HG02588 (cell line): ENCODE results near the gene NUDT16L1.
"Not testable (repeated sequence)": the region's sequence is repeated elsewhere in the genome, so short reads cannot be mapped to it uniquely, and the experiment has no call there.

ENCODE experiments used
- ATAC-seq: cut with Tn5 transposase; IDR thresholded peaks from one replicate; pipeline ENCODE4 v1.9.1; 2021; ENCODE audit warnings: mild to moderate bottlenecking, moderate library complexity; ENCODE audit not compliant: unreplicated experiment

NUDT16L1 gene

GRCh38 chr16:4693296-4693955, at the start of gene NUDT16L1:
TSS of gene NUDT16L1 (plus strand) at chr16:4693562. CDS start at chr16:4693727, 165 bp downstream.
- ATAC-seq, result peak; percentile 92

GRCh38 chr16:4646773-4647643, 46.4 kb upstream of the NUDT16L1 start:
- no peak for ATAC-seq

- ATAC-seq, result no peak
Measured at GRCh38 chr16:4647644-4647980, 45.8 kb upstream of the NUDT16L1 start.

- no peak for ATAC-seq
Measured at GRCh38 chr16:4648917-4649316, 44.4 kb upstream of the NUDT16L1 start.

DNA sequence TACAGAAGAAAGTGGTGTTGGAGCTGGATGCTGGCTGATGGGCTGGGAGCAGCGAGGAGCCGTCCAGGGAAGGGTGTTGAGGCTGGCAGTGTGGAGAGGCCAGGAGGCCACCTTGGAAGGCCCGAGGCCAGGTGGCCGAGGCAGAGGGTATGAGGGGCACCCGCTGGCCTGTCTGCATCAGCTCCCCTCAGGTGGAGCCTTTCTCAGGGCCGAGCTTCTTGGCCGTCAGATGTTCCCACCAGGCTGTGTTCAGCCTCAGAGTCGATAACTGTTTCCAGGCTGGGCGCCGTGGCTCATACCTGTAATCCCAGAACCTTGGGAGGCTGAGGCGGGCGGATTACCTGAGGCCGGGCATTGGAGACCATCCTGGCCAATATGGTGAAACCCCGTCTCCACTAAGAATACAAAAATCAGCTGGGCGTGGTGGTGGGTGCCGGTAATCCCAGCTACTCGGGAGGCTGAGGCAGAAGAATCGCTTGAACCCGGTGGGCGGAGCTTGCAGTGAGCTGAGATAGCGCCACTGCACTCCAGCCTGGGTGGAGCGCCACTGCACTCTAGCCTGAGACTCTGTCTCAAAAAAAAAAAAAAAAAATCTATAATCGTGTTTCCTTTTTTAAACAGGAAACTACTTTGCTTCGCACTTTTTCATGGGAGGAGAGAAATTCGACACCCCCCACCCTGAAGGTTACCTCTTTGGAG, 43.5 kb upstream of the NUDT16L1 start:
- no peak for ATAC-seq

- ATAC-seq, result not testable (repeated sequence)
Measured at GRCh38 chr16:4650443-4651074, 42.8 kb upstream of the NUDT16L1 start.

GRCh38 chr16:4651827-4652226, 41.5 kb upstream of the NUDT16L1 start:
- ATAC-seq, result no peak

GRCh38 chr16:4652561-4652960, 40.8 kb upstream of the NUDT16L1 start:
- no peak for ATAC-seq

DNA sequence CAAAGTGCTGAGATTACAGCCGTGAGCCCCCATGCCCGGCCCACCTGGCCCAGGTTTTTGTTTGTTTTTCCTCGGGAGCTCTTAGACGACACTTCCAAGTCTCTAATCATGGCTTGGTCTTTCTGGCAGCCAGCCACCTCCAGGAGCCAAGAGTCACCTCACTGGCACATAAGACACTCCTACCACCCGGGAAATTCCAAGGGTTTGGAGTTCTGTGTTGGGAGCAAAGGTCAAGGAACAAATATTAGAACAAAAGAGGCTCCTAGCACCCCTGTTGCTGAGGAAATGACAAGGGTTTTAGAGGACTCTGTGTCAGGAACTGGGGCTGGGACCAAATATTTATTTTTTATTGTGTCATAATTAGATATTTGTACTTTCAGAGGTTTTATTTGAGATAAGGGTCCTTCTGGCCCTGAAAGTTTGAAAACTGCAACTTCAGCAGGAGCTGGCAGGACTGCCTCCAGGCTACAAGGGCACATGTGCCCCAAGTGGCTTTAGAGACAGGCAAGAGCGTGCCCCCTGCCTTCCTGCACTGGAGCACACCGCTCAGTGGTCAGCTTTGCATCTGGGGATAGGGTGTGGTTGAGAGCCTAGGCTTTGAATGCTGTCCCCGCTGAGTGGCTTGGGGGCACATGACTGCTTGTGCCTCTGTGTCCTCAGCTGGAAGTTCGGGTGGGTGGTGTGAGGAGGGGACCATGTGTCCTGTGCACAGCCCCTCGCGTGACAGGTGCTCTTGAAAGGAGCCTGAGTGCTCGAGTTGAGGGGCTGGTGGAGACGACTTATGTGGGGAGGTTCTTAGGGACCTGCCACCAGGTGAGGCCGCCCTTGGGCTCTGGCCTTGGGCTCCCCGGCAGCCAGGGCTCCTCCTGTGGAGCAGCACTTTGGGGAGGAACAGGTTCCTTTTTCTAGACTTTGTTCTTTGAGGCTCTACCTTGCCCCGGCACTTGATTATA, 39.1 kb upstream of the NUDT16L1 start:
- no peak for ATAC-seq

DNA sequence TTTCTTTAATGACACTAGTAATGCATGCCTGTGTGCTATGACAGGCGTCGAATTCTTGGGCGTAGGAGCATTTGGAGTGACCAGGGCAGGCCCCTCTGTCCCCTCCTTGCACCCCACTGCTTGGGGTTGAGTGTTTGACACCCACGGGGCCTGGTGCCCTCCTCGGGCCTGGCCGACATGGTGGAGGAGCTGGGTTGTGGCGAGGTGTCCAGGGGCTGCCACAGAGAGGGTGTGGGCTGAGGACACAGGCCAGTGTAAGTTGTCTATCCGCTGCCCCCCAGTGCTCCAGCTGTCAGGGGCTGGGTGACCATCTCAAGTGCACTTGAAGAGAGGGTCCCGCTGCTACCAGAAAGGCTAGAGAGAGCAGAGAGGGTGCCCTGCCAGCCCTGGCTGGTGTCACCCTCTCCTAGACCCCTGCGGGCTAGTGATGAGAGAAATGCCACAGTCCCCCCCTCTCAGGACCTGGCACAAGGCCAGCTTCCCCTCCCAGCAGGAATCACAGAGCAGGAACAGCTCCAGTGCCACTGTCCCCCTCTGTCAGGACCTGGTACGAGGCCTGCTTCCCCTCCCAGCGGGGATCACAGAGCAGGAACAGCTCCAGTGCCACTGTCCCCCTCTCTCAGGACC, 38.3 kb upstream of the NUDT16L1 start:
- ATAC-seq, result no peak

DNA sequence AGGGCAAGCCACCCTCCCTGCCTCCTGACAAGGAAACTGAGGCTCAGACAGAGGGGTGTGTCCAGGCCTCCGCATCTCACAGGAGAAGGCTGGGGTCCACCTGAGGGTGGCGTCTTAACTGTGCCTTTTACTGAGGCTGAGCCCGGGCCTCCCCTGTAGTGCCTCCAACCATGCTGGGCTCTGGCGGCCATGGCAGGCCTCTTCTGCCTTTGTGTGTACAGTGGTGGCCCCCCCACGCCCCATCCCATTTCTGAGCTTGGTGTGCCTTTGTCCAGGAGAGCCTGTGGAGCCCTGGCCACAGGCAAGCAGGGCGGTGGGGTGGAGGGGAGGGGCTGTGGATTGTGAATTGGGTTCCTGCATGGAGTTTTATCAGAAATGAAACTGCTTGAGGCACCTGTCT, 37.6 kb upstream of the NUDT16L1 start:
- no peak for ATAC-seq

- no peak for ATAC-seq
Measured at GRCh38 chr16:4656221-4656620, 37.1 kb upstream of the NUDT16L1 start.

DNA sequence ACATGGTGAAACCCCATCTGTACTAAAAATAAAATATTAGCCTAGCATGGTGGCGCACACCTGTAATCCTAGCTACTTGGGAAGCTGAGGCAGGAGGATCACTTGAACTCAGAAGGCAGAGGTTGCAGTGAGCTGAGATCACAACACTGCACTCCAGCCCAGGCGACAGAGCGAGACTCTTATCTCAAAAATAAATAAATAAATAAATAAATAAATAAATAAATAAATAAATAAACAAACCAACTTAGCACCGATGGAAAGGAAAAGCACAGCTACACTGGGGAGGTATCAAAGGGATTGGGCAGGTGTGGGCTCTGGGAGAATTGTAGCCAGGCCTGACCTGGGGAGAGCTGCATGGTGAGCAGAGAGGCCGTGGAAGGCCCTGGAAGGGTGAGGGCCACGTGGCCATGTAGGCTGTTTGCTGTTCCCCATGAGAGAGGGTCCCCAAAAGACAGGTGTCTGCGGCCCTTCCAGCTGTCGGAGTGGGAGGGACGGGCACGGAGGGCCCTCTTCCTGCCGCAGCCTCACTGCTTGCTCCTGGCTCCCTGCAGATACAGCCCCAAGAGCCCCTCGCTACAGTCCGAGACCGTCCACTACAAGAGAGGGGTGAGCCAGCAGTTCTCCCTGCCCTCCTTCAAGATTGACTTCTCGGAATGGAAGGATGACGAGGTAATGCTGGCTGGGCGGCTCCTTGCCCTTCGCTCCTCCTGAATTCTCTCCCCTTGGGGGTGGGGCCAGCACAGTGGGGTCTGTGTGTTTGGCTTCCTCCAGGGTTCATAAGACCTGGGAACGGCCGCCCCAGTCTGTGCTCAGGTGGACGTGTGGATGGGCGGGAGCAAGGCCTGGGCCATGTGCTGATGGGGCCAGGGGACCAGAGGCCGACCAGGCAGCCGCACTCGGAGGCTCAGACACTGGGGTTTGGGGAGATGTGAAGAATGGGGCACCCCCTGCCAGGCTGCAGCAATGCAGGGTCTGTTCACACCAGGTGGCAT, 36.4 kb upstream of the NUDT16L1 start:
- ATAC-seq, result no peak

DNA sequence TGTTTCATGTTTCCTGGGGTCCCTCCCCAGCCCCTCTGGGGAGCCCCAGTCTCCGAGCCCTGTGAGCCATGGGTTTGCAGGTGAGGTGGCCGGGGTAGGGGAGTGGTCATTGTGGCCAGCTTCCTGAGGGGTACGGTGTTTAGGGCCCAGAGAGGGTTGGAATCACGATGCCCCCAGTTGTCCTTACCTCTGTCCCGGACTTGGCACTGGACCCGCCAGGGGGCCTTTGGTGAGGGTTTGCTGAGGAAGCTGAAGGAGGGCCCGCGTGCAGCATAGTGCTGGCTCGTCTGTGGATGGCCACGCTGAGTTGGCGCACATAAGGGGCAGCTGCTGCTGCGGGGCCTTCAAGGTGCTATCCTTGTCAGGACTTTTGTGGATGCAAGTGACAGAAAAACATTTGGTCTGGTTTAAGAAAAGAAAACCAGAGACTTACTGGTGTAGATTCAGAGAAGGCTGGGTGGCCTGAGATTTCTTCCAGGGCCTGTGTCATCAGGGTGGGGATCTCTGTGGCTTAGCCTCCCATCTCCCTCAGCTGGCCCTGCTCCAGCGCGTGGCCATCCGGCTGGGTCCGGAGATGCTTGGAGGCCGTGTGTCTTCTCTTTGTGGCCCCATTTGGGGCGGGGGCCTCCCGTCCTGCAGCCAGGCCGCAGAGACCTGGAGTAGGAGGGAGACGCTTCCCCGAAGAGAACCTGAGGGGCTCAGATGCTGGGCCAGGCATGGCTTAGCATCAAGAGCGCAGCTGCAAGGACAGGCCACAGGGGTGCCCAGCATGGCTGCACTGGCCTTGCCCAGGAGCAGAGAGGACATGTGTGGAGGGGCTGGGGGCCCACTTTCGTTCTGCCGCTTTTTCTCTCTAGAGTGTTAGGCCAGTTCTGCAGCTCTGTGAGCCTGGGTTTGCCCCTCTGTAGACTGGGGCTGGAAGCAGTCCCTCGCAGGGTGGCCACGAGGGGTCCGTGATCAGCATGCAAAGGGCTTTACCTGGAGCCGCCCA, 33.7 kb upstream of the NUDT16L1 start:
- no peak for ATAC-seq

- no peak for ATAC-seq
Measured at GRCh38 chr16:4660454-4661007, 32.8 kb upstream of the NUDT16L1 start.

DNA sequence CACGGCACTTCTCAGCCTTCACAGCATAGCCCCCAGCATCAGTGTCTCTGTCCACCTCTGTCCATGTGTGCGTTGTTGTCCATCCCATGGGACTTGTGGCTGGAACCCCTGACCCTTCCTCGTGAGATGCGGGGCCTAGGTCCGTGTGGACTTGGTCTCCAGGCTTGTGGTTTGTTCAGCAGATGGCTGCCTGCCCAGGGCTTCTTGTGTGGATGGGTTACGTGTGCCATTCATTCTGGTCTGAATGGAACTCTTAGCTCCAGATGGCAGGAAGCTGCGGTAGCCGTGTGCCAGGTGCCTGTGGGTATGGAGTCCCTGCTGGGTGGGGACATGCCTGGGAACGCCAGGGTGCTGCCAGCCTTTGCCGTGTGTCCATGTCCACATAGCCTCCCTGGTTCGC, 31.7 kb upstream of the NUDT16L1 start:
- no peak for ATAC-seq

DNA sequence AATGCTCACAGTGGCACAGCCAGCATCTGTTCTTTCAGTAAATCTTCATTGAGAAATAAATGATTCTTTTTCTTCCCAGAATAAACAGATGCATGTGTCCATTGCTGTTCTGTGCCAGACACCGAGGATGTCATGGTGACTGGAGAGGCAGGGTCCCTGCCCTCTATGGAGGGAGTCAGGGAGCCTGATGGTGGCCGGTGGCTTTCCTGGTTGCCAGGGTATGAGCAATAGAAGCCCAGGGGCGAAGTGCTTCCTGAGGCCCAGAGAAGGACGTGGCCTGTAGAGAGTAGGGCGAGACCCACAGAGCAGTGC, 29.9 kb upstream of the NUDT16L1 start:
- no peak for ATAC-seq
